RWPE2 (cell line): Measurements from ENCODE around the gene CAPG.
A peak's percentile ranks its signal among the peaks of the same experiment; 100 is the strongest.

ENCODE experiments used
- ATAC-seq: fragments of 200-7000 bp; cut with Tn5 transposase; 3 replicates; pipeline ENCODE4 v1.9.1; 2021; ENCODE audit warnings: low read depth
- DNase-seq: peaks from one replicate; pipeline ENCODE4 v3.0.0-alpha.2; 2020; ENCODE audit warnings: low spot score
- H3K27ac ChIP-seq: fragments of 450-650 bp; 2 replicates; pipeline ENCODE4 v1.5.1; 2017; ENCODE audit warnings: mild to moderate bottlenecking; ENCODE audit not compliant: poor library complexity, severe bottlenecking
- H3K27me3 ChIP-seq: fragments of 250-450 bp; sonication (Bioruptor Pico); 2 replicates; pipeline ENCODE4 v1.5.1; 2021; ENCODE audit warnings: mild to moderate bottlenecking, moderate library complexity; ENCODE audit not compliant: insufficient read depth, poor library complexity, severe bottlenecking
- H3K36me3 ChIP-seq: fragments of 250-450 bp; sonication (Bioruptor Pico); 2 replicates; pipeline ENCODE4 v1.5.1; 2020; ENCODE audit warnings: low read depth, mild to moderate bottlenecking, moderate library complexity
- H3K4me1 ChIP-seq: fragments of 250-450 bp; sonication (Bioruptor Pico); 2 replicates; pipeline ENCODE4 v1.5.1; 2021; ENCODE audit warnings: mild to moderate bottlenecking, moderate library complexity; ENCODE audit not compliant: insufficient read depth, poor library complexity, severe bottlenecking
- H3K4me3 ChIP-seq: fragments of 250-450 bp; sonication (Bioruptor Pico); 2 replicates; pipeline ENCODE4 v1.5.1; 2021; ENCODE audit warnings: mild to moderate bottlenecking, moderate library complexity; ENCODE audit not compliant: severe bottlenecking
- H3K9me3 ChIP-seq: fragments of 250-450 bp; sonication (Bioruptor Pico); 2 replicates; pipeline ENCODE4 v1.5.1; 2021; ENCODE audit warnings: mild to moderate bottlenecking, moderate library complexity; ENCODE audit not compliant: severe bottlenecking
- TF ChIP-seq, protein P1 (sequence below): fragments of 450-650 bp; IDR thresholded peaks from one replicate; pipeline ENCODE4 v1.5.1; 2017; ENCODE audit warnings: mild to moderate bottlenecking, moderate library complexity; ENCODE audit not compliant: poor library complexity, severe bottlenecking

The CAPG gene

DNA sequence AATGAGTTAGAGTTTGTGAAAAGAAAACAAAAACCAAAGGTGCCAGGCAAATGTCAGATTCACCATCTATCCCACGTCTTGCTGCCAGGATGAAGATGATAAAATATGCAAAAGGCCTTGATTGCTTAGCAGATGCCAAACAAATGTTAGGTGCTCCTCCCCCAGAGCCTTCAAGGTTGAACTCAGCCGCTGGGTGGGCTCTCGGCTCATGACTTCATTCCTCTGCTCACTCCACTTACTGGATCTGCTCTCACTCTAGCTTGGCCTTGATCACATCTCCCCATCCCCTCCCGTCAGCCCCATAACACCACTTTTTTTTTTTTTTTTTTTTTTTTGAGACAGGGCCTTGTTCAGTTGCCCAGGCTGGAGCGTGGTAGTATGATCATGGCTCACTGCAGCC is 46.9 kb upstream of the CAPG start:
- TF ChIP-seq, protein P1, sequence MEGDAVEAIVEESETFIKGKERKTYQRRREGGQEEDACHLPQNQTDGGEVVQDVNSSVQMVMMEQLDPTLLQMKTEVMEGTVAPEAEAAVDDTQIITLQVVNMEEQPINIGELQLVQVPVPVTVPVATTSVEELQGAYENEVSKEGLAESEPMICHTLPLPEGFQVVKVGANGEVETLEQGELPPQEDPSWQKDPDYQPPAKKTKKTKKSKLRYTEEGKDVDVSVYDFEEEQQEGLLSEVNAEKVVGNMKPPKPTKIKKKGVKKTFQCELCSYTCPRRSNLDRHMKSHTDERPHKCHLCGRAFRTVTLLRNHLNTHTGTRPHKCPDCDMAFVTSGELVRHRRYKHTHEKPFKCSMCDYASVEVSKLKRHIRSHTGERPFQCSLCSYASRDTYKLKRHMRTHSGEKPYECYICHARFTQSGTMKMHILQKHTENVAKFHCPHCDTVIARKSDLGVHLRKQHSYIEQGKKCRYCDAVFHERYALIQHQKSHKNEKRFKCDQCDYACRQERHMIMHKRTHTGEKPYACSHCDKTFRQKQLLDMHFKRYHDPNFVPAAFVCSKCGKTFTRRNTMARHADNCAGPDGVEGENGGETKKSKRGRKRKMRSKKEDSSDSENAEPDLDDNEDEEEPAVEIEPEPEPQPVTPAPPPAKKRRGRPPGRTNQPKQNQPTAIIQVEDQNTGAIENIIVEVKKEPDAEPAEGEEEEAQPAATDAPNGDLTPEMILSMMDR, result no peak
- Histone ChIP-seq H3K36me3 (no peaks in the 10 kb centered on the region), H3K9me3 (no peaks in the 10 kb centered on the region), H3K4me1 (peaks cover 11% of the 10 kb centered on the region), H3K4me3 (no peak overlapping the region), H3K27me3 (no peaks in the 10 kb centered on the region), H3K27ac (peak overlapping the region; percentile 34)
- DNase-seq (no peak), ATAC-seq (no peak)

DNA sequence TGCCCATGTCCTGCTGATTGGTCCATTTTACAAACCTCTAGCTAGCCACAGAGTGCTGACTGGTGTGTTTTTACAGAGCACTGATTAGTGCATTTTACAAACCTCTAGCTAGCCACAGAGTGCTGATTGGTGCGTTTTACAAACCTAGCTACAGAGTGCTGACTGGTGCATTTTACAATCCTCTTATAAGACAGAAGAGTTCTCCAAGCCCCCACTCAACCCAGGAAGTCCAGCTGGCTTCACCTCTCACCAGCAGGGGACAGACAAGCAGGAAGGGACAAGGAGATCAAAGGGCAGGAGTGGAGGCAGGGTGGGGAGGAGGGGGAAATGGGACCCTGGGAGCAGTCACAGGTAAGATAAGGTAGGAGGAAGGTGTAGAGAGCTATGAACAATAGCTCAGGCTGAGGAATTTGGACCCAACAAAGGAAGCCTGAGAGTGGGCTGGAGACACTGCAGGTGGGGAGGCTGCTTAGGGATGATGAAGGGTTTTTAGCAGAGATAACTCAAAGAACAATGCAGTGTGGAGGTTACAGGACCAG is 45.5 kb upstream of the CAPG start:
- no peak for DNase-seq
- no peak for ATAC-seq
- Histone ChIP-seq H3K27ac (no peak overlapping the region), H3K4me3 (no peak overlapping the region), H3K9me3 (no peaks in the 10 kb centered on the region), H3K27me3 (no peaks in the 10 kb centered on the region), H3K4me1 (peaks cover 11% of the 10 kb centered on the region), H3K36me3 (no peaks in the 10 kb centered on the region)
- TF ChIP-seq, protein P1, result no peak

DNA sequence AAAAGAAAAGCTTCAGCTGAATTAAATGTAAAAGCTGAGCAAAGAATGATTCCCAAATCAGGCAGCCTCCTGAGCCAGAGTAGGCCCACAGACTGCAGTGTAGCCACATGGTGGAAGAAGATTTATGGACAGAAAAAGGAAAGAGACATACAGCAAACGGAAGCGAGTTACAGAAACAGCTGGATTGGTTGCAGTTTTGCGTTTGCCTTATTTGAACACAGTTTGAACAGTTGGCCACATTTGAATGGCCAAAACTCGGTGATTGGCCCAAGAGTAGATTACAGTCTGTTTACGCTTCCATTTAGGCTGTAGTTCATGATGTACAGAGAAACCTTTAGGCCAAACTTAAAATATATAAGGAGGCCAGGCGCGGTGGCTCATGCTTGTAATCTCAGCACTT is 43.4 kb upstream of the CAPG start:
- no peaks in the 10 kb centered on the region for H3K9me3 ChIP-seq
- H3K4me3 ChIP-seq, result no peak overlapping the region
- DNase-seq (no peak), ATAC-seq (no peak)
- no peak overlapping the region for H3K27ac ChIP-seq
- peaks cover 11% of the 10 kb centered on the region for H3K4me1 ChIP-seq
- TF ChIP-seq, protein P1, result no peak
- no peaks in the 10 kb centered on the region for H3K27me3 ChIP-seq
- no peaks in the 10 kb centered on the region for H3K36me3 ChIP-seq

DNA sequence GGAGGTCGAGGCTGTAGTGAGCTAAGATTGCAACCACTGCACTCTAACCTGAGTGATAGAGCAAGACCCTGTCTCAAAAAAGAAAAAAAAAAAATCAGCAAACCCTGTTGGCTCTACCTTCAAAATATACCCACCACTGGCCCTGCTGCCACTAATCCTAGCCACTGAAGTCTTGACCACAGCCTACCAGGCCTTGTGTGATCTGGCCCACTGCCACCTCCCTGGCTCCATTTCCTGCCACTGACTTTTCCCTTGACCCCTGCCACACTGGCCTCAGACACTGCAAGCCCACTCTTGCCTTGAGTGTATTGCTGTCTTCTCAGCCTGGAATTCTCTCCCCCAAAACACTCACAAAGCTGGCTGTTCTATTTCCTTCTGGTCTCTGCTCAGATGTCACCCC is 42.1 kb upstream of the CAPG start:
- H3K4me1 ChIP-seq, result no peaks in the 10 kb centered on the region
- no peaks in the 10 kb centered on the region for H3K27me3 ChIP-seq
- DNase-seq (no peak), ATAC-seq (no peak)
- no peaks in the 10 kb centered on the region for H3K9me3 ChIP-seq
- no peaks in the 10 kb centered on the region for H3K36me3 ChIP-seq
- no peak overlapping the region for H3K27ac ChIP-seq
- TF ChIP-seq, protein P1, result no peak
- H3K4me3 ChIP-seq, result no peak overlapping the region

DNA sequence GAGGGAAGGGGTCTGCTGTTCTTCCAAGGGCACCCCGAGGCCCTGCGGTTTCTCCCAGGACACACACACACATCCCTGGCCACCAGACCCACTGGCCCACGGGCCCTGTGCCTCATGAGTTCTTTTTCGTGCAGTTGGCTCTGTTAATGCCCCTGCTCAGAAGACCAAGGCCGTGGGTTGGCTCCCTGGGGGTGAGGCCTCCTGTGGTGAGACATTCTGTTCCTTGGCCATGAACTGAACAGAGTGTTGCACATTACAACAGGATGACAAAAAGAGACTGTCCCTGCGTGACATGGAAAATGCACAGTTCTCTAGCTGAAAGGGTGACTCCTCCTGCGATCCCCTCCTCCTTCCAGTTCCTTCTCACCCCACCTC is 39.0 kb upstream of the CAPG start:
- Histone ChIP-seq H3K27me3 (no peaks in the 10 kb centered on the region), H3K27ac (no peak overlapping the region), H3K9me3 (no peaks in the 10 kb centered on the region), H3K4me3 (no peak overlapping the region), H3K36me3 (no peaks in the 10 kb centered on the region), H3K4me1 (peaks cover 20% of the 10 kb centered on the region)
- no peak for ATAC-seq
- no peak for DNase-seq
- TF ChIP-seq, protein P1, result no peak
